ENCODE results near the gene PRR9.

Gene PRR9

GRCh38 chr1:153246018-153246417 is 28.6 kb downstream of the PRR9 start:
- no peaks in the 10 kb centered on the region for H3K36me3 Mint-ChIP-seq (ENCODE audit: low read depth)
- H3K4me1 Mint-ChIP-seq = no peaks in the 10 kb centered on the region
- TF ChIP-seq, protein P1, sequence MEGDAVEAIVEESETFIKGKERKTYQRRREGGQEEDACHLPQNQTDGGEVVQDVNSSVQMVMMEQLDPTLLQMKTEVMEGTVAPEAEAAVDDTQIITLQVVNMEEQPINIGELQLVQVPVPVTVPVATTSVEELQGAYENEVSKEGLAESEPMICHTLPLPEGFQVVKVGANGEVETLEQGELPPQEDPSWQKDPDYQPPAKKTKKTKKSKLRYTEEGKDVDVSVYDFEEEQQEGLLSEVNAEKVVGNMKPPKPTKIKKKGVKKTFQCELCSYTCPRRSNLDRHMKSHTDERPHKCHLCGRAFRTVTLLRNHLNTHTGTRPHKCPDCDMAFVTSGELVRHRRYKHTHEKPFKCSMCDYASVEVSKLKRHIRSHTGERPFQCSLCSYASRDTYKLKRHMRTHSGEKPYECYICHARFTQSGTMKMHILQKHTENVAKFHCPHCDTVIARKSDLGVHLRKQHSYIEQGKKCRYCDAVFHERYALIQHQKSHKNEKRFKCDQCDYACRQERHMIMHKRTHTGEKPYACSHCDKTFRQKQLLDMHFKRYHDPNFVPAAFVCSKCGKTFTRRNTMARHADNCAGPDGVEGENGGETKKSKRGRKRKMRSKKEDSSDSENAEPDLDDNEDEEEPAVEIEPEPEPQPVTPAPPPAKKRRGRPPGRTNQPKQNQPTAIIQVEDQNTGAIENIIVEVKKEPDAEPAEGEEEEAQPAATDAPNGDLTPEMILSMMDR (IDR thresholded peaks at IDR 0.05; ENCODE audit: unreplicated experiment in 3 of 3) = no peak
- H3K9me3 Mint-ChIP-seq = no peaks in the 10 kb centered on the region
- H3K27ac Mint-ChIP-seq = no peak overlapping the region
- peaks cover 13% of the 10 kb centered on the region for H3K27me3 Mint-ChIP-seq (ENCODE audit: low read depth)
- H3K4me3 Mint-ChIP-seq = no peak overlapping the region

DNA sequence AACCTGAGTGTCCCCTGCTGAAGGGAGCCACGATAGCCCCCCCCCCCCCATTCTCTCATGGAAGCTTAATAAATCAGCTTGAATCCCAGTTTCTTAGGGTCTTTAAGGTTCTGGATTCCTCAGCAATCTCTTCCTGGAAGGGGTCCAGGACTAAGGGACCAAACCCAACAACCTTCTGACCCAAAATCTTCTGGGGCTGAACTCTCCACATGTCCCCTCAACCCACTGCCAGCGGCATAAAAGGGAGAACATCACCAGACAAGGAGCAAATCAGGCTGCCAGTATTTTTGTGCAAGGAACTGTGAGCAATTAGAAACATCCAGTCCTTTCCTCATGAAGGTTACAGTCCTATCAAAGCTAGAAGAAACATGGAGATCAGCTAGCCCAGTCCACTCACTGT is 29.4 kb downstream of the PRR9 start:
- Mint-ChIP-seq H3K9me3 (no peaks in the 10 kb centered on the region), H3K4me3 (no peak overlapping the region), H3K4me1 (no peaks in the 10 kb centered on the region), H3K36me3 (ENCODE audit: low read depth) (no peaks in the 10 kb centered on the region), H3K27ac (no peak overlapping the region), H3K27me3 (ENCODE audit: low read depth) (peaks cover 15% of the 10 kb centered on the region)
- TF ChIP-seq, protein P1 (IDR thresholded peaks at IDR 0.05; ENCODE audit: unreplicated experiment in 3 of 3) = no peak

DNA sequence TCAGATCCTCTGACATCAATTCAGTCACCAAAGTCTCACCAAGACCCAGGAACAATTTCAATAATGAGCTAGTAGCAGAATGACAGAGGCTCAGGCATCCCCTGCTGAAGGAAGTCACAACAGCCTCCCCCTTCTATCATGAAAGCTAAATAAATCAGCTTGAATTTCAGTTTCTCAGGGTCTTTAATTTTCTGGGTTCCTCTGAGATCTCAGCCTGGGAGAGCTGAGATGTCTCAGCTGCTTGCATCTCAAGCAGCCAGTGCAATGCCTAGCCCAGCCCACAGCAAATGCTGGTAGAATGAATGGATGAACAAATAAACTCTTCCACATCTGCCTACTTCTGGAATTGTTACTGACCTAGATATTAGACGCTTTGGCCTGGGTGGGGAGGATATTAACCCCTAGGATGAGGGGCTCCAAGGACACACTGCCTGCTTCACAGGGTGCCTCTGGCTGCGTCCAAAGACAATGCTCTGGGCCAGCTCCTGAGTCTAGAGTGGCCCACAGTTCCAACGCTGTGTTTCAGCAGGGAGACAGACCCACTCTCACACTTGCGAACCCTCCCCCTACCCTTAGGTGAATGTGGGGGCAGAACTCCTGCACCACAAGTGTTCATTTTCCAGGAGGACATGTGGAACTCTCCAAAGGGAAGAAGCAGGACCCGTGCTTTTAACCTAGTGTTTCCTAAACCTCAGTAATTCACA is 30.9 kb downstream of the PRR9 start:
- no peaks in the 10 kb centered on the region for H3K4me1 Mint-ChIP-seq
- peaks cover 25% of the 10 kb centered on the region for H3K27me3 Mint-ChIP-seq (ENCODE audit: low read depth)
- TF ChIP-seq, protein P1 (IDR thresholded peaks at IDR 0.05; ENCODE audit: unreplicated experiment in 3 of 3) = no peak

DNA sequence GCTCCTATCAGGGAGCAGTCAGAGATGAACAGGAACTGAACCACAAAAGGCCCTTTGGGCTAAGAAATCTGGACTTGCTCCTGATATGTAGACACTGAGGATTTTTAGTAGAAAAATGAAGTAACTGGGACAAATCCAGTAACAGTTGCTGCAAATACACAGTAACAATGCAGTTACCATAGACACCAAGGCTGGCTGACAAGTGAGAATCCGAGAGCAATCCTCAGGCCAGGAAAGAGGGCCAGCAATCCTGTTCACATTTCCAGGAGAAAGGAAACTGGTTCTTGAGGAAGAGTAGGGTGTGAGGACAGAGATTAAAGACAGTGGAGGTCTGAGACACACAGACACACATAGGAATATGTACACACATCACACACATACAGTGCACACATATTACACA is 32.8 kb downstream of the PRR9 start:
- H3K4me1 Mint-ChIP-seq = no peaks in the 10 kb centered on the region
- H3K9me3 Mint-ChIP-seq = no peaks in the 10 kb centered on the region

More for the DNA sequence above, 30.9 kb downstream of the PRR9 start:
- Mint-ChIP-seq H3K36me3 (ENCODE audit: low read depth) (no peaks in the 10 kb centered on the region), H3K4me3 (no peak overlapping the region), H3K9me3 (no peaks in the 10 kb centered on the region), H3K27ac (no peak overlapping the region)

GRCh38 chr1:153251087-153251486 is 33.7 kb downstream of the PRR9 start:
- H3K36me3 Mint-ChIP-seq (ENCODE audit: low read depth) = no peaks in the 10 kb centered on the region
- H3K27me3 Mint-ChIP-seq (ENCODE audit: low read depth) = peaks cover 33% of the 10 kb centered on the region
- H3K27ac Mint-ChIP-seq = no peak overlapping the region
- TF ChIP-seq, protein P1 (IDR thresholded peaks at IDR 0.05; ENCODE audit: unreplicated experiment in 3 of 3) = no peak
- no peak overlapping the region for H3K4me3 Mint-ChIP-seq
- no peaks in the 10 kb centered on the region for H3K4me1 Mint-ChIP-seq
- H3K9me3 Mint-ChIP-seq = no peaks in the 10 kb centered on the region

More for the DNA sequence above, 32.8 kb downstream of the PRR9 start:
- Mint-ChIP-seq H3K4me3 (no peak overlapping the region), H3K36me3 (ENCODE audit: low read depth) (no peaks in the 10 kb centered on the region), H3K27me3 (ENCODE audit: low read depth) (peaks cover 32% of the 10 kb centered on the region), H3K27ac (no peak overlapping the region)
- TF ChIP-seq, protein P1 (IDR thresholded peaks at IDR 0.05; ENCODE audit: unreplicated experiment in 3 of 3) = no peak

- TF ChIP-seq, protein P1 (IDR thresholded peaks at IDR 0.05; ENCODE audit: unreplicated experiment in 3 of 3) = no peak
- Mint-ChIP-seq H3K4me1 (no peaks in the 10 kb centered on the region), H3K27me3 (ENCODE audit: low read depth) (peaks cover 35% of the 10 kb centered on the region), H3K27ac (no peak overlapping the region), H3K4me3 (no peak overlapping the region), H3K9me3 (no peaks in the 10 kb centered on the region), H3K36me3 (ENCODE audit: low read depth) (no peaks in the 10 kb centered on the region)
Observed at GRCh38 chr1:153251562-153251961, 34.2 kb downstream of the PRR9 start.
